ENCODE measurements around the gene TAF11.

DNA sequence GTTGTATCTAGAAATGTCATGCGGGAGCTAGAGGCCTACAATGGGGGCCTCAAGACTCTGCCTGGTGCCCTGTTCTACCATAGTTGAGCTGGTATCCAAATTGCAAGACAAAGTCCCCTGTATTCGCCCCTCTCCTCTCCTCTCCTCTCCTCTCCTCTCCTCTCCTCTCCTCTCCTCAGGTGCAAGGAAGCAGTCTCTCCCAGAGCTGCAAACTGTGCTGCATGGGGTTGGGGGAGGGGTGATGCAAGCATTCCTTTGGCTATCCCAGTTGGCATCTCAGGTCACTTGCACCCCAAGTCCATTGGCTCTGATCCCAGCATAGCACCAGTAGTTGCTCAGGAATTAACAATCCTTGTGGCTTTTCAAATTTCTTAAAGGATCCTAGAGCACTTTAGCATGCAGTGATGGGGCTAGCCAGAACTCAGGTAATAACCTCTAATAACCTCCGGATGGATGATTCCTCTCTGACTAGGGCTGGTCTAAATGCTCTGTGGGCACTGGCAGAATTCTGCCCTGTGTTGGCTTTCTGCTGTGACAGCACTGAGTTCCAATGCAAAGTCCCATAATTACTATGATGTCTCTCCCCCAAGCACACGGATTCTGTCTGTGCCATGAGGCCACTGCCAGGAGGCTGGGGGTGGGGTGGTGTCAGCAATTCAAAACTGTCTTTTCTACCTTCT is 35.3 kb downstream of the TAF11 start:
- TF ChIP-seq, protein P1, sequence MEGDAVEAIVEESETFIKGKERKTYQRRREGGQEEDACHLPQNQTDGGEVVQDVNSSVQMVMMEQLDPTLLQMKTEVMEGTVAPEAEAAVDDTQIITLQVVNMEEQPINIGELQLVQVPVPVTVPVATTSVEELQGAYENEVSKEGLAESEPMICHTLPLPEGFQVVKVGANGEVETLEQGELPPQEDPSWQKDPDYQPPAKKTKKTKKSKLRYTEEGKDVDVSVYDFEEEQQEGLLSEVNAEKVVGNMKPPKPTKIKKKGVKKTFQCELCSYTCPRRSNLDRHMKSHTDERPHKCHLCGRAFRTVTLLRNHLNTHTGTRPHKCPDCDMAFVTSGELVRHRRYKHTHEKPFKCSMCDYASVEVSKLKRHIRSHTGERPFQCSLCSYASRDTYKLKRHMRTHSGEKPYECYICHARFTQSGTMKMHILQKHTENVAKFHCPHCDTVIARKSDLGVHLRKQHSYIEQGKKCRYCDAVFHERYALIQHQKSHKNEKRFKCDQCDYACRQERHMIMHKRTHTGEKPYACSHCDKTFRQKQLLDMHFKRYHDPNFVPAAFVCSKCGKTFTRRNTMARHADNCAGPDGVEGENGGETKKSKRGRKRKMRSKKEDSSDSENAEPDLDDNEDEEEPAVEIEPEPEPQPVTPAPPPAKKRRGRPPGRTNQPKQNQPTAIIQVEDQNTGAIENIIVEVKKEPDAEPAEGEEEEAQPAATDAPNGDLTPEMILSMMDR (IDR thresholded peaks at IDR 0.05), result no peak
- no peak for TF ChIP-seq POLR2A (IDR thresholded peaks at IDR 0.05)
- TF ChIP-seq EP300 (IDR thresholded peaks at IDR 0.05), result no peak

Measured in tibial nerve (tissue), 4 donors.